ENCODE data around the gene ARID5B.

ARID5B gene

DNA sequence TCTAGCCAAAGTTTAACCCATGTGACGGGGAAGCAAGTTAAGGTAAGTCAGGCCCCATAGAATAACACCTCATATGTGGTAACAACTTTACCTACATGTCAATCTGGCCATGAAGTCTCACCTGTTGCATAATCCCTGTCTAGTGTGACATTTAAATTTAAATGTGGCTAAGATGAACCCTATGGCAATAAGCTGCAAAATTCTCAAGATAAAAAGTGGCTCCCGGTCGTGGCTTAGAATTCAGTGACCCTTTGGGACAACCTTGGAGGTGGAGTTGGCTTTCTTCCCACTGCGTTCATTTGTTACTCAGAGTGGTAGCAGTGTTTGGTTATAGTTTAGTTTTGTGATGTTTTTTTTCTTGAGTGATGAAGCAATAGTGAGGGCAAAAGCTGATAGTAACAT, 90.6 kb downstream of the ARID5B start:
- no peak for DNase-seq

DNA sequence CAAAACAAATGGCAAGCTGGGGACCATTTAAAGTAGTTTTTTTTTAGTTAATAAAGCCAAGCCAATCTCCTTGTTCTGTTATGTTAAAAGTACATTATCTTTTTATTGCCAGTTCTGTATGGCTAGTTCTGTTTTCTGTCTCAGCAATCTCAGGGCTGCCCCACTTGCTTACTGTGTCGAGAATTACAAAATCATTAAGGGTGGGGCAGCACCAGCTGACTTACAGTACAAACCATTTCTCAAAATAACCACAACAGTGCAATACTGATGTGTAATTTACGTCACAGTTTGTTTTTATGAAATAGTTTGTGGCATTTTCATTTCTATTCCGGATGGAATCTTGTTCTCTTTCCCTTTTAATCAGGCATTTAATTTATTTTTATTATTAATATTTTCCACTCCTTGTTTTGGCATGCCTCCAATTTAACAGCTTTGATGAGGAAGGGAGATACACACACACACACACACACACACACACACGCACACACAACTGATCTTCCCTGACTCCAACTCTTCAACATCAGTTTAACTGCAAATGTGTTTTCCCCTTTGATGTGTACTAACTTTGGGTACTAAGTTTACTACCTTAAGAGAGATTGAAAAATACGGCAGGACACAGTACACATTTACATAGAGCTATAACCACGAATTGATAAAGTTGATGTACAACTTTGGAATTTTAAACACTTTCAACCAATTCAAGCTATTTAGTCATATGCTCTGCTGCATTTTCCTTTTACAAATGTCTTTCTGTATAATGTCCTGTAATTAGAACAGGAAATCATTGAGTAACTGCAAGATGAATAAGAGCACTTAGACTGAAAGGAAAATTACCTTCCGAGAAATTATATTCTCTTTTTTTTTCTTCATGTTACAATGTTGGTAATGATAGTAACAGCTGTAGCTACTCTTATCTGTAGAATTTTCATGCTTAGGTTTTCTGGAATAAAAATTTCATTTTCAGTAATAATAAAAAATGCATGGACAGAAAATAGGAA, 91.5 kb downstream of the ARID5B start:
- DNase-seq: peak; percentile 63

DNA sequence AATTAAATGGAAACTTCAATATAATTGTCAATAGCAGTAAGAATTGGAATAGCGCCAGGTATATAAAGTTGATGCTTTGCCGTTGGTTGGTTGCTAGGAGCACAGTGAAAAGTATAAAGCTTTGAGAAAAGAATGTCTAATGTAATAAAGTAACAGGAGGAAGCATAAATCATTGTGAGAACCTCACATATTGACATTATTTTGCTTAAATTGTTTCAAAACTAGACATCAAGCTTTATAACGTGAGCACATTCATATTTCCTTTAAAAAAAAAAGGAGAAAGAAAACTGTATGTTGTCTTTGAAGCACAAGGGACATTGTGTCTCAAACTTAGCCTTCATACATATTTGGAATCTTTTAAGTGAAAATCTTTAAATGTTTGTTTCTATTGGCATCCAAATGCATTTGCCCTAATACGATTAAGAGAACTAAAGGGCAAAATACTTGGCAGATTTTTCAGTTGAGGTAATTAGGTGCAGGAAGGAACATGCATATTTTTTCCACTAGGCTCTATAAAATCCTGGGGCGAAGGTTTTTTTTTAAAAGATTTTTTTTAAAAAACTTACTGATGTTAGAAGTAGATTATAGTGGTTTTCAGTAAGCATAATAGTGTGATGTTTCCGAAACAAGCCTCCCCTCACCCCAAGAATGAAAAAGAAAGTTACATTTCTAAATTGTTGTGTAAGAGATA, 92.4 kb downstream of the ARID5B start:
- DNase-seq: no peak

DNA sequence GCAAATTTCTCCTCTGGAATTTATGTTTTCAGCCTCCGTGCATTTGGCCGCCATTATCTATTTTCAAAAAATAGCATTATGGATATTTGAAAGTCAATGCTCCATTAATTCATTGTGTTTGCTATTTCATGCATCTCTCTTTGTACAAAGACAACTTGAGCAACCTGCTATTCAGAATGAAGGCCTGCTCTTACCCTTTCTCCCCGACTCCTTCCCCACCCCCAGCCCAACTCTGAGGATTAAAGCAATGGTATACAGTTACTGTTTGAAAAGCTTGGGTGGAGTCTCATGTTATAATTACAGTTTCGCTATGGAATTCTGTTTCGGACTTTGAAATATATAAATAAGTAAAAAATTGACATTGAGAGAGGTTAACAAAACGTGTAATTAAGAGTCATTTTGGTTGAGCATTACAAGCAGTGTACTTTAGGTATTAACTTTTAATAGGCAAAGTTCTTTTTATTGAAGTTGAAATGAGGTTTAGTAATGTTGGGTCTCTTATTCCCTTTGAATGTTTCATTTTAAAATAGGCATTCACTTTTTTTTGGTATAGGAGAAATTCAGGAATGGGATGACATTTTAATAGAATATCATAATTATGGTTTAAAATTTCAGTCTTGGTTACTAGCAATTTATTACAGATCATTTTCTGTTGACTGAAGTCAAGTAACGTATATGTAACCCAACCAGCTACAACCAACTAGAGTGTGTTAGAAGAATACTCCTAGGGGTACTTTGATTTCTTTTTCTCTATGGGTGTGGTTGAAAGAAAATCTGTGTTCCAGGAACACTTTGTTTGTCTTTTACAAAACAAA, 93.1 kb downstream of the ARID5B start:
- DNase-seq: no peak

DNA sequence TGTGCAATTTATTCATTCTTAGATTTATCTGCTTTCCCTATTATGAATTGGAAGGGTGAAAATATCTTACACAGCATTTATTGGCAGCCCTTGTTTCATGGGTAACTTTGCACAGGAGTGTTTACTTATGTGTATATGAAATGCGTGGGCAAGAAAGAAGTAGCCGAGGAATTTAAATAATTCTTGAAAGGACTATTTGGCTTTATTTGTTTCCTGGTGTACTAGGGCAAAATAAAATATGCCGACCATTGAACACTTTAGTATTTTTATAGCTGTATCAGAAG, 93.7 kb downstream of the ARID5B start:
- DNase-seq: no peak

DNA sequence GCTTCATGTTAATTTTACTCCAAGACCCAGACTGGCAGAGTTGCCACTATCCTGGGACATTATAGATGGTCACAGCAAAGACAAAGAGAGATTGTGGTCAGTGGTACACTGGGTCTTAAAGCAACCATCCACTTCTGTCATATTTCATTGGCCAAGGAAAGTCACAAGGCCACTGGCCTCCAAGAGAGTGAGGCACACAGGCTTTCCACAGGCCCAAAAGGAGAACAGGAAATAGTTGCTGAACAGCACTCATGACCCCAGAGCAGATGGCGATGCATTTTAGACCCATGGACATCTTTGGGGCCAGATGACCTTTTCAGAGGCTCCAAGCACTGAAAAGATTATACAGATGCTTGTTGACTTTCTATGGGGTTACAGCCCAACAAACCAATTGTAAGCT, 97.4 kb downstream of the ARID5B start:
- DNase-seq: no peak

DNA sequence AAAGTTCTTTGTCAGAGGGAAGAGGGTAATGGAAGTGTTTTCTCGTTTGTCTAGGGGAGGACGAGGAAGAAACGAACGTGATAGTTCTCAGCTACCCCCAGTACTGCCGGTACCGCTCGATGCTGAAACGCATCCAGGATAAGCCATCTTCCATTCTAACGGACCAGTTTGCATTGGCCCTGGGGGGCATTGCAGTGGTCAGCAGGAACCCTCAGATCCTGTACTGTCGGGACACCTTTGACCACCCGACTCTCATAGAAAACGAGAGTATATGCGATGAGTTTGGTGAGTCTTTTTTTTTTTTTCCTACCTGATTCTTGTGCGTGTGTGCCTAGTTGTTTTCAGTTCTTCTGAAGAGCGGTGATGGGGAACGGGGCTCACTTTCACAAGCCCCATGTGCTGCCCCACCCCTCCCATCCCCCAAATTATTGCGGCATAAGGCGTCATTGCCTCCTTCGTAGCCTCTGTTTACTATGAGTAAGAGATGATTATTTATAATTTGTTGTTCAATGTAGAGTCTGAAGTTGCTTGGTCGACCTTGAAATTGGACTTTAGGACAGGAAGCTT, 98.6 kb downstream of the ARID5B start:
- no peak for DNase-seq

DNA sequence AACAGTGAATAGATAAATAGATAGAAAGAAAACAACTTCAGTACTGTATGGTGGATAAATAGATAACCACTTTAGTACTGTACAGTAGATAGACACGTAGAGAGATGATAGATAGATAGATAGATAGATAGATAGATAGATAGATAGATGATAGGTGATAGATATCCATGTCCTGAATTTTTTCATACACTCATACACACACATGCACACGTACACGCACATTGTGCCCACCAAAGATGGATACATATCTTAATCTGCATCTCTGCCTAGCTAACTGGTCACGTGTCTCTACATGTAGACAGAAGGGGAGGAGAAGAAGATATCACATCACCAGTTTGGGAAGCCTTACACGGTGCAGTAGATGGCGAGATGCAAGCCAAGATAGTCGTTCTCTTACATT, 99.2 kb downstream of the ARID5B start:
- no peak for DNase-seq

DNA sequence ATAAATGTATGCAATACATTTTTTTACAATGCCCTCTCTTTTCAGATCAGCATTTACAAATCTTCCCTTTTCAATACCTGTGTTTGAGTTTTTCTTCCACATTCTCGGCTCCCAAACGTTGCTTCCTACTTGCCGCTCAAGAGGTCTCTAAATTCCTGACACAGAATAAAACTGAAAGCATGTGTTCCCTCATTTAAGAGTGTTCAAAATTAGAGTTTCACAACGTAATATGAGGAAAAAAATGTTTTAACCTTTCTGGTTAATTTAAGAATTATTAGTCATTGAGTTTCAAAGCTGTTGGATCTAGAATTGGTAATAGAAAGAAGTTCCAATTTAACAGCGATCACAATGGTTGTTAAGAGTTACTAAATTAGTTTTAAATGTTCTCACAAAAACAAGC, 100.4 kb downstream of the ARID5B start:
- no peak for DNase-seq

DNA sequence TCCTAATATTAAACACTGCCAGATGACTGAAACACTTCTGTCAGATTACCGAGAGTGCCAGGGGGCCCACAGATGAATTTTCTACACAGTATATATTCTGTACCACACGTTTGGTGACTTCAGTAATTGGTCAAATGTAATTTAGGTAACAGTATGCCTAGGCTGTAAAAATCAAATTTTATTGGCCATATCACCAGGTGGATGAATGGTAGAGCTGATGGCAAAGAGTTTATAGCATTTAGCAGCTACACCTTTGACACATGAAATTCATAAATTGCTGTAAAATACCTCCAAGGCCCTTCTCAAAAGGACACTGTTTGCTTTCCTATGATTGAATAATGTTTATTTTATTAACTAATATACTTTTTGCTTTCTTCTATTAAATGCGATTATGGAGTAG, 101.3 kb downstream of the ARID5B start:
- DNase-seq: no peak

DNA sequence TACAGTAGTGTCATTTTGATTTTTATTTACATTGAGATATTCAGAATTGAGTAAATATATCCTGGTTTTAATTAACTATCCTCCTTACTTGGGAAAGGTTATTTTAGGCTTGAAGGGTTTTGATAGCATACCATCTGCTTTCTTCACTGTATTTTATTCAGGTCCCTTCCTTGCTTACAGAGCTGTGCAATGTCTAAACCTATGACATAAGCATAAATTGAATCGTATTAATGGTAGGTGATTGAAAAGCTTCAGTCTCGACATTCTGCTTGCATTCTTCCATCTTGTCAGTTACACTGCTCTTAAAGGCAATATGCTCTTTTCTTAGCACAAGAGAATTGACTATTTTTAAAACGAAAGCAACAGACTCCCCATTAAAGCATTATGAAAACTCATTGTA, 102.5 kb downstream of the ARID5B start:
- DNase-seq: no peak

DNA sequence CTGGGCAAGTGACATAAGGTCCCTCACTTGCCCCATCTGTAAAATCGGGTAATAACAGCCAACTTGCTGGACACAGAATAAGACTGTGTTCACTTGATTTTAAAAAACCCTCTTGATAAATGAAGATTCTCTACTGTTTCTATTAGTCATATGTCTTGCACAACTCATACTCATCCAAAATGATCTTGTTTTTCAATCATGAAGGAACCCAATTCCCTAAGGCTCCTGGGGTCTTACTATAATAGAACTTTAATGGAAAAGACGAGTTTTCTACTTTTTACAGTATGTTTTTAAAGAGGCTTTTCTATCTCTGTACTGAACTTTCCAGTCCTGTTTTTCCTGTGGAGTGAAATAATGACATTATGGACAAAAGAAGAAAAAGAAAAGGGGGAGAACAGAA, 103.8 kb downstream of the ARID5B start:
- no peak for DNase-seq

DNA sequence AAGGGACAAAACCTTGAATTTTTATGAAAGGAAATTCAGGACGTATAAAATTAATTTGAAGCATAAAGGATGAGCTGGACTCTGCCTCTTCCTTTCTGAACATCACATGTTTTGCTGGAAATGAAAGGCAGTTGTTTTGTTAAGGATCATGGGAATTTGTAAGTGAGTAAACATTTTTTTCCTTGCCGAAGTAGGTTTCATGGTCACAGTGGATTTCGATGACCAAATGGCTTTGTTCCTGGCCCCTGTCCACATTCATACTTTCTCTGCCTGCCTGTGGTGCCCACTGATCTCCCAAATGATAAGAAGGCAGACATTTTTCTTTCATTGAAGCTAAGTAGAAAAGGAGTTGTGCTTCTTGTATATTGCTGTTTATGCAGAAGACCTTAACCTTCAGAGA, 104.2 kb downstream of the ARID5B start:
- DNase-seq: no peak

DNA sequence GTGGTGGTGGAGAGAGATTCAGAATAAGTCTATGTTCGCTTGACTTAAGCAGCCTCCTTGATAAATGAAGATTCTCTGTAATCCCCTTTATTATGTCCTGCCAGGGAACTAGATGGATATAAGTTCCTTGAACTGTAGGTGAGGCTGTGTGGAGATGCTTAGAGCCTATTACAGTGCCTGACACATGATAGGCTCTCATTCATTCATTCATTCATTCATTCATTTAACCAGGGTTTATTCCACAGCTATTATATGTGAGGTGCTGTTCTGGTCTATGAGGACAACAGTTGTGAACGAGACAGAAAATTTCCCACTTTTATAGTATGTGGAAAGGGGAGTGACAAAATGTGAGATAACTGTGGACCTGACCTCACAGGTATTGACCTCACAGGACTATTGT, 105.6 kb downstream of the ARID5B start:
- no peak for DNase-seq

DNA sequence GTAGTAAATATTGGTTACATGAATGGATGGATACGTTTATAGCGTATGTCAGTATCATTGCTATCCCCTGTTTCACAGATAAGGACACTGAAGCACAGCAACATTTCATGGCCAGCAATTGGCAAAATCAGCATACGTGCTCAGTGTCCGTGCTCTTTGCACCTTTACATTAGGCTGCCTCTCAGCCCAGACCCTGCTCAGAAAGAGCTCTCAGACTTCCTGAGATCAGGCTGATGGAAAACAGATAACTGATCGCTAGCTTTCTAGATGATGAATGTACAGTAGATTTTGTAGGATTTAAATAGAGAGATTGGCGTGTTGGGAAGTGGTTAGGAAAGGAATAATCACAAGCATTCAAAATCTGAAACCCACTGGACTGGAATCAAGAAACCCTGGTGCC, 106.7 kb downstream of the ARID5B start:
- DNase-seq: no peak

DNA sequence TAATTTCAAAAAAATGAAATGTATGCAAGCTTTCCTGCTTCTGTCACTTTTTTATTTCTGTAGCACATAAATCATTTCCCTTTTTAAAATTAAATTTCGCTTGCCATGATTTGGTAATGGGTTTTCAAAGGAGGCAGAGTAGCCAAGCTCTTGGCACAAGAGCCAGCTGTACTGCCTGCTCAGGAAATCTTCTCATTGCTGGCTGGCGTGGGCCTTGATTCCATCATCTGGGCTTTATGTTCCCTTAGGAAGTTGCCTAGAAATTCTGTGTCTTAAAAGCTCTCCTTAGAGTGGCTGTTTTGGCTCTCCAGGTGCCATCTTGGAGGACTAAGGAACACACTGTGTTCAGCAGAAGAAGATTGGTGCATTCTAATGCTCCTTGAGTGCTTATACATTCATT, 107.4 kb downstream of the ARID5B start:
- peak; percentile 77 for DNase-seq

DNA sequence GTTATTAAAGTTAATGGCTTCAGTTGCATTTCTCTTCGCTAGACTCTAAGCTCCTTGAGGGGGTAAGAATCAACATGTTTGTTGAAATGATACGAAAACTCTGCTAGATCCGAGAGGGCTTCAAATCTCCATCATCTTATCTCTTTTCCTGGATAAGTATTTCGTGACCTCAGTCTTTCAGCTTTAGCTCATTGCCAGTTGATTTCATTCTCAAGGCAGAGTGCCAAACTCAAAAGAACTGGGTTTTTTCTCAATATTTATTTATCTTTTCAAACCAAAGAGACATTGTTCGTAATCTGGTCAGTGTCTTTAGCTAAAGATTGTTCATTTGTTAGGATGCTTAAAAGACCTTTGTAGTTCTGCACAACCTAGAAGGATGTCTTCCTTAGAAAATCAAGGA, 108.9 kb downstream of the ARID5B start:
- no peak for DNase-seq

DNA sequence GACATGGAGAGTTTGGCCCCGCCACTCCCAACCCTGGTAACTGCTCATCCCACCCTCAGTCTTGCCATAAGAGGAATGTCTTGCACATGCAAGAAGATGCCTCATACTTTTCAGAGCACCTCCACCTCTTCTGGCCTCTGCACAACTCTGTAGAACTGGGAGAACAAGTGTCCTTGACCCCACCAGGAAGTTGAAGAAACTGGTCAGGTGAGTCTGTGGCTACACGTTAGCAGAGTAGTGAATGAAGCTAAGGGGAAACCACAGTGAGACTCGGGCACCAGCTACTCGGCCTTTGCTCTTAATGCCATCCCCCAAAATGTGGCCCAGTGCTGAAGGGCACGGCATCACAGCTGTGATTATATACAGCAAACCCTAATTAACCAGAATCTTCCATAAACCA, 110.1 kb downstream of the ARID5B start:
- no peak for DNase-seq

DNA sequence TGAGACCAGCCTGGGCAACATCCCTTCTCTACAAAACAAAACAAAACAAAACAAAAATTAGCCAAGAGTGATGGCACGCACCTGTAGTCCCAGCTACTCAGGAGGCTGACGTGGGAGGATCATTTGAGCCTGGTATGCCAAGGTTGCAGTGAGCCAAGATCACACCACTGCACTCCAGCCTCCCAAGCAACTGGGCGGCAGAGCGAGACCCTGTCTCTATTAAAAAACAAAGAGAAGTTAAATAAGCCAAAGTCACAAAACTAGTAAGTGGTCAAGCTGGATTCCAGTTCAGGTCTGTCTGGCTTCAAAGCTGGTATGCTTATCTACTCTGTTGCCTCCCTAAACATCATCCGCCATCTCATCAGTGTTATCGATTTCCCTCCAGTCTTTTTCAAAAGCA, 110.8 kb downstream of the ARID5B start:
- DNase-seq: no peak

DNA sequence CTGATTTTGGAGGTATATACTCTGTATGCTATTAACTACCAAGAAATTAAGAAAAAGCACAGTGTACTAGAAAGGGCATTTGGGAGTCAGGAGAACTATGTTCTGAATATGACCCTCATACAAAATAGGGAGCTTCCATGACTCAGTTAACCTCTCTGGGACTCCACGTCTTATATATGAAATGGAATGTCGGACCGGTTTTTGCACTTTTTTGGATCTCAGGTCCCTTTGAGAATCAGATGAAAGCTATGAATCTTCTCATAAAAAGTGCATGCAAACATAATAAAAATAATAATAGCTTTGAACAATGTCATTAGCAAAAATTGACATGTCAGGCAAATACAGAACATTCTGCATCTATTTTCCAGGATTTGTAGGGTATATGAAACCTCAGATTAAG, 113.0 kb downstream of the ARID5B start:
- no peak for DNase-seq

DNA sequence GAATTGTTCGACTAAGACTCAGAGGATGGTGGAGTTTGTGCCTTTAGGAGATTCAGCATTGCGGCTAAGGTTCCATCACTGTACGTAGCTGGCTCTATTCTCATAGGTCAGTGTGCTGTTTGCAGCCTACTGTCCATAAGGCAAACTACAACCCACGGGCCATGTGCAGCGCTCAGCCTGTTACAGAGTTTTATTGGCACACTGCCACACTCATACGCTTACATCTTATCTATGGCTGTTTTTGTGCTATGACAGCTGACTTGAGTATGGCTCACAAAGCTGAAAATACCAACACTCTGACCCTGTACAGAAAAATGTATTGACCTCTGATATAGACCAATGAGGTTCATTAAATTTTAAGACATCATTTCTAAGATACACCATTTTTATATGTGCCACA, 114.5 kb downstream of the ARID5B start:
- DNase-seq: no peak

DNA sequence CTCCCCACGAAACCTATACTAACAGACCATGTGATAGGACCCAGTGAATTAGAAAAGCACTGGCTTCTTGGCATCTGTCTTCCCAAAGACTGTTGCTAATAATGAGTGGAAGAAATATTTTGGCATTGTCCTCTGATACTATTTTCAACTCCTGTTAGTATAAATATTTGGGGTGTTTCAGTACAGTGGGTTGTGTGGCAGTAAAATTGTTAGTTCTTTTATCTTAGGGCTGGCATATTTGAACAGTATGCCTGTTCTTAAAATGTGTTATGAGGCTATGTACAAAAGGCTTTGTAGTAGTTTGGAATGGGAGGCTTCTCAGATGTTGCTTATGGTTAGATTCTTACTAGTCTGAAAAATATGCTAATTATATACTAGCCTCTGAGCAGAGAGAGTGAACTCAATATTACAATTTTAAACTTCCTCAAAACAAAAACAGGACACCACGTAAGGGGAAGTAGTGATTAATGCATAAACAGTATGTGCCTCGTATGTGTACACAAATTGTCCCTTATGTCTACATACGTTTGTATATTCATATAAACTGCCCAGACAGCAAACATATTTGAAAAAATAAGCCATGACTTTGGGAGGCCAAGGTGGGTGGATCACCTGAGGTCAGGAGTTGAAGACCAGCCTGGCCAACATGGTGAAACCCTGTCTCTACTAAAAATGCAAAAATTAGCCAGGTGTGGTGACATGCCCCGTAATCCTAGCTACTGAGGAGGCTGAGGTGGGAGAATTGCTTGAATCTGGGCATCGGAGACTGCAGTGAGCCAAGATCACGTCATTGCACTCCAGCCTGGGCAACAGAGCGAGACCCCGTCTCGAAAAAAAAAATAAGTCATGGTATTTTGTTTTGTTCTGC, 115.4 kb downstream of the ARID5B start:
- DNase-seq: no peak

Data from femur (tissue), 1 donor.